HG03196 (cell line): Measurements from ENCODE around the gene BGN.

Experiments
- ATAC-seq: cut with Tn5 transposase; IDR thresholded peaks from one replicate; pipeline ENCODE4 v1.9.1; 2021; ENCODE audit not compliant: unreplicated experiment

The BGN gene

DNA sequence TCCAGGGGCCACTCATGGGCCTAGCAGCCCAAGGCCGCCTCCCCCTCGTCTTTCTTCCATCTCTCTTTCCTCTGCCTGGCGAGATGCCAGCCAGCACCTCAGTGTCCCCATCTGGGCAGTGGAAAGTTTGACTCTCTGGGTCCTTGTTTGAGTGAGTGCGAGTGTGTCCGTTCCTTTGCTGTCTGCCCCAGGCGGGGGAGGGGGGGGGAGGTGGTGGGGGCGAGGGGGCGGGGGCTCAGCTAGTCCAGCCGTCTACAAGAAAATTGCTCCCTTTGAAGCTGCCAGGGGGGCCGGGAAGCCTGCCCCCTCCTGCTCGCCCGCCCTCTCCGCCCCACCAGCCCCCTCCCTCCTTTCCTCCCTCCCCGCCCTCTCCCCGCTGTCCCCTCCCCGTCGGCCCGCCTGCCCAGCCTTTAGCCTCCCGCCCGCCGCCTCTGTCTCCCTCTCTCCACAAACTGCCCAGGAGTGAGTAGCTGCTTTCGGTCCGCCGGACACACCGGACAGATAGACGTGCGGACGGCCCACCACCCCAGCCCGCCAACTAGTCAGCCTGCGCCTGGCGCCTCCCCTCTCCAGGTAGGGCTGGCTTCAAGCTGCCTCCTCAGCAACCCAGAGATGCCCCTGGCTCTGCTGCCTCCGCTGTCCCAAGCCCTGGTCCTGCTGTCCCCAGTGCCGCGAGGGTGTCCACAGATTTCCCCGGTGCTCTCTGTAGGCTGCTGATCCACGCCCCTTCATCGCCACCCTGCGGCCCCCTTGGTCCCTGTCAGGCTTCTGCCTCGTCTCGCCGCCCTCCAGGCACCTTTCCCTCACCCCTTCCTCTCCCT lies at the start of gene BGN:
TSS of gene BGN (plus strand) at position 440 of the 821 bp plus-strand sequence. CDS start 9,652 bp downstream, outside the sequence.
- ATAC-seq = no peak

DNA sequence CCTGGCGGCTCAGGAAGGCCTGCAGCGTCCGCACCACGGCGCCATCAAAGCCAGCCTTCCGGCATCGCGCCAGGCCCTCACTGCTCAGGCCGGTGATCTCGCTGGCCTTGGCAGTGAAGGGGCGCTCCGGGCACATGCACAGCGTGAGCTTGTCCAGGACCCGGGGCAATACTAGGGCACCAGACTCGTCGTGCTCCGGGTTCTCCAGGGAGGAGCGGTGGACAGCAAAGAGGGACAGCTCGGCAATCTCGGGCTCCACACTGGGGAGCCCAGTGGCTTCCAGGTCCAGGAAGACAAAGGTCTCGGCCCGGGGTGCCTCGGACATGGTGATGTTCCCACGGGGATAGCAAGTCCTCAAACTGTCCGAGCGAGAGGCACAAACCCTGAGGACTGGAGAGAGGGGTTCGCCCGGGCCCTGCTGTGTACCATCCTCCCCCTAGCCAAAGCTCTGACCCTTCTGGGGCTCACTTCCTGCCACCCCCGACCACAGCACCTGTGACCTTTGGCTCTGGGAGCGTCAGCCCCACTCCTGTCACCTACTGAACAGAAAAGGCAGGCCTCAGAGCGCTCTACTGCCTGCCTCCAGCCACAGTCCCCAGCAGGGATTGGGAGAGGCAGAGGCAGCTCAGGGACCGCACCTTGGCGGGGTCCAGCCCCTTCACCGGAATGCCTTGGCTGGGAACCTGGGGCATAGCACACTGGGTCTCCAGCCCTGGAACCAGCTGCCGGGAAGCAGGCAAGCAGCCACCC lies 49.5 kb upstream of the BGN start:
- no peak for ATAC-seq

- ATAC-seq = no peak
These were observed 48.7 kb upstream of the BGN start, which contains the start of gene TREX2 for GRCh38 chrX:153445856-153446635. Gene TREX2, minus strand, starts transcription at chrX:153446056. Its CDS starts 626 bp downstream, at chrX:153445430.

DNA sequence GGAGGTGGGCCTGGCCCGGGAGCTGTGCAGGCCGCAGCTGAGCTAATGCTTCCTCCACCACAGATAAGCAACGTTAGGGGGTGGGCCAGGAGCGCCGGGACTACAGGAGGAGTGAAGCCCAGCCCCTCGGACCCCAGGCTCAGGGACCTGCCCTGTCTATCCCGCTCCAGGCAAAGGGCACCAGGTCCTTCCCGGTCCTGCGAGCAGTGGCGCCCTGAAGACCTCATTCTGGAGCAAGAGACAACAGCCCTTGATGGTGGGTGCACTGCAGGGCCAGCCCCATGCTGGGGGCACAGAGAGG lies 48.2 kb upstream of the BGN start:
- no peak for ATAC-seq

GRCh38 chrX:153446950-153447580 lies 47.7 kb upstream of the BGN start:
- no peak for ATAC-seq

DNA sequence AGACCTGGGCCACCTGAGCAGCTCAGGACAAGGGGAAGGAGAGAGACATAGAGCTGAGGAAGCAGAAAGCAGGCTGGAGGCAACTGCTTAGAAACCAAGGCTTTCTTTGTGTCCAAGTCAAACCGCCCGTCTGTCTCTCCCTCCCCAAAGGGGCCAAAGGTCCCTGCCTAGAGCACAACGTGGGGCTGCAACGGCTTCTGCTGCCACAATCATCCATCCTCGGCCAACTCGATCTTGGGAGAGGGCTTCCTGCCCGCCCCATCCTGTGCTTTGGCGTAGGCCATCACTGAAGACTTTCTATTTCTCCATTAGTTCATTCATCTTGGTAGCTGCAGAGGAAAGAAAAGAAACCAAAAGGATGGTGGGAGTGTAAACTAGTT lies 47.2 kb upstream of the BGN start:
- ATAC-seq = no peak

DNA sequence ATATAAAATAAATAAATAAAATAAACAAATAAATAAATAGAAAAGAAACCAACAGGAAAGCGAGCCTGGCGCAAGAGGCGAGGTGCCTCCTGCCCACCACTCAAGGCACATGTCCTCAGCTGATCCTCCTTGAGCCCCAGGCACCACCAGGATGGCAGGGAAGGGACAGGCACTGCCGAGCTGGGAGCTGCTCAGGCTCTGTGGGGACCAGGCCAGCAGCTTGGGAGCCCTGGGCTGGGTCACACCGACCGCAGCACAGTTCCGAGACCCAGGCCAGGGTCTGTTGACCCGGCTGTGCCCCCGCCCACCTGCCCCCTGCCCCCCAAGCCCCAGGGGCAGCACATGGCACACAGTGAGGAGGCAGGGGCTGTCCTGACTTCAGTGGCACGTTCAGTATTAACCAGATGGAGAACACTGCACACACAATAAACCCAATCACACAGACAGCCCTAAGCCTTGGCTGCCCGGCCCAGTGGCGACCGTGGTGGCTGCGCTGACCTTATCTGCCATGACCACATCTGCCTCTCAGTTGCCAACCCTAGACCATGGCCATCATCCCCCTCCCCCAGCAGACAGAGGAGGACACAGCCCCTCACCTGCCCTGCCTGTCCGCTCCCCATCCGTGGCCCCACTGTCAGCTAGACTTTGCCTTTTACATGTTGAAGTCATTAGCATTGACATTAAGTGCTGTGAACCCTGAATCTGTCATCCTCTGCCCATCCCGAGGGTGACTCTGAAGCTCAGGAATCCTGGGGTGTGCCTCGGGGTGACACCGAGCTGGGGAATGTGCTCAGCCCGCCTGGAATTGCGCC lies 46.0 kb upstream of the BGN start:
- ATAC-seq = no peak

DNA sequence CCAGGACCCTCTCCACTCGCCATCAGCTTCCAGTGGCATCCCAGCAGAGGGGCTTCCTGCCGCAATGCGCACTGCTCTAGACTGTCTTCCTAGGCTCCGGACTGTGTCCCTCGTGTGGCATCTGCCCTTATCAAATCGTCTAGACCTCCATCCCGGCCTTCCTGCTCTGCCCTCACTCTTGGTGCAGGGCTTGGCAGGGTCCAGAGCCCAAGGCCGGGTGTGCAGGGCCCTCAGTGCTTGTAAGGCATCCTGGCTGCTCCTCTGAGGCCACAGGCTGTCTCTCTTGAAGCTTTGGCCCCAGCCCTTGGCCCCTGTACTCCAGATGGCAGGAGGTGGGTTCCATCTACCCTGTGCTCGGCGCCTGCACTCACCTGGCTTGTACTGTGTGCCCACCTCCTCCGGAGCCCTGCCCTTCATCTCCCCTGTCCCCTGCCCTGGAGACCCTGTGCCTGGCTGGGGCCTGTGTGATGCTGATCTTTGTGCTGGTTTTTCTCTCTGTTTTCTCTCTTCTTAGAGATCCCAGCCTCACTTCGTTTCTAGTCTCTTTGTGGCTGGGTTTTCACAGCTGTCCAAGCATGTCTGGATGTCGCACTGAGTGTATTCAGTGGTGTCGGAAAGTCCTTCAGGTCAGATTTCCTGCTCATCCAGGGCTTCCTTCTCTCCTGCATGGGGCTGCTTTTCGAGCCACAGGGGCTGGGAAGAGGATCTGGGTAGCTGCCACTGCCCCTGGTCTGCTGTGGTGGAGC lies 45.2 kb upstream of the BGN start:
- ATAC-seq = no peak

- no peak for ATAC-seq
These were observed 44.4 kb upstream of the BGN start for GRCh38 chrX:153450114-153450948.

- ATAC-seq = no peak
These were observed 43.9 kb upstream of the BGN start for GRCh38 chrX:153450949-153451277.

DNA sequence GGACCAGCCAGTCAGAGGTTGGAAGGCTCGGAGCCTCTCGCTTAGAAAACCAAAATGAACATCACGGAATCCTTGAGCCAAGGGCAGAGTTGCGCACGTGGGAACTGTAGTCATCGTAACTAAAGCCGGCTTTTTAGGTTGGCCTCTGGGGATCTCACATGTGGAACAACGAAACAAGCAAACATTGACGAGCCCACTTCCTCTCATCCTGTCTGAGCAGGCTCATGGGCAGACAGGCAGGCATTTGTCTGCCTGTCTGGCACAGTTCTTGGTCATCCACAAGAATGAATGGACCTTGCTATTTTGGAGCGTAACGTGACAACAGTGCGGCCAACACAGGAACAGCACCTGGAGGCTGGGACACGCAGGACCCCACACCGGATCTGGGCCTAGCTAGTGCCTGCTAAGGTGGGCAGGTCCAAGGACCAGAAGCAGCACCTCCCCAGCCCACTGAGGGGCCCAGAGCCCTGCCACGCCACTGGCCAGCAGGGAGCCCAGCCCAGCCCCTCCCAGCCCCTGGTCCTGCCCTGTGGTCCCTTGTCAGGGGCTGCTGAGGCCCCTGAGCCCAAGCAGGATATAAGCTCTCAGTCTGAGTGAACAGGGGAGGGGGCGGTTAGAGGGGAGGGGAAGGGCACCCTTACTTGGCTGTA lies 39.8 kb upstream of the BGN start:
- no peak for ATAC-seq

DNA sequence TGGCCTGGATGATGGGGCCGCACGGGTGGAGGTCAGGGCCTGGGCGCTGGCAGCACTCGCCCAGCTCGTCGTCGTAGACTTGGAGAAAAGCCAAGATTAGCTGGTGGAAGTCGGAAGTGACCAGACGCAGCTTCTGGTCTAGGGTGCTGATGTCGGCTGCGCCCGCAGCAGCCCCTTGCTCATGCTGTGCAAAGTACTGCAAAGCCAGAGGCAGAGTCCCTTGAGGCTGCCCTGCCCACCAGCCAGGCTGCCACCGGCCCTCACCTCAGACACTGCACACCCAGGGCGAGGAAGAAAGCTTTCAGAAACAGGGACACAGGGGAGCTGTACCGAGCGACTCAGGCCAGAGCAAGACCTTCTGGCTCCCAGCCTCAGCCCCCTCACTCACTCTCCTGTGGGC lies 39.2 kb upstream of the BGN start:
- ATAC-seq = no peak

- ATAC-seq = no peak
These were observed 38.6 kb upstream of the BGN start for GRCh38 chrX:153456161-153456560.

- ATAC-seq = no peak
These were observed 38.1 kb upstream of the BGN start for GRCh38 chrX:153456704-153457103.

- no peak for ATAC-seq
These were observed 37.5 kb upstream of the BGN start for GRCh38 chrX:153457136-153457825.

- no peak for ATAC-seq
These were observed 36.8 kb upstream of the BGN start for GRCh38 chrX:153457827-153458466.

DNA sequence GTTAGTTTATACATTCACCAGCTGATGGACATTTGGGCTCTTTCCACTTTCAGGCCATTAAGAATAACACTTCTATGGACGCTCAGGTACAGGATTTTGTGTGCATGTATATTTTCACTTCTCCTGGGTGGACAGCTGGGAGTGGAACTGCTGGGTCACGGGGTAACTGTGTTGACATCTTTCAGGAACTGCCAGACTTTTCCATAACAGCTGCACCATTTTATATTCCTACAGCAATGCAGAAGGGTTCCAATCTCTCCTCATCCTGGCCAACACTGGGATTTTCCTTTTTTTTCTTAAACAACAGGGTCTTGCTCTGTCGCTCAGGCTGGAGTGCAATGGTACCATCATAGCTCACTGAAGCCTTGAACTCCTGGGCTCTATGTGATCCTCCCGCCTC lies 36.3 kb upstream of the BGN start:
- no peak for ATAC-seq
